HG03159 (cell line): ENCODE results near the gene ZNF507.

ENCODE experiments used
- ATAC-seq: cut with Tn5 transposase; IDR thresholded peaks from one replicate; pipeline ENCODE4 v1.9.1; 2021; ENCODE audit warnings: mild to moderate bottlenecking, moderate library complexity; ENCODE audit not compliant: unreplicated experiment

The ZNF507 gene

GRCh38 chr19:32345261-32346207, at the start of gene ZNF507:
Gene ZNF507 (plus strand): TSS chr19:32345610. CDS start chr19:32352831, 7,221 bp downstream.
- peak; percentile 89 for ATAC-seq

- no peak for ATAC-seq
These were observed 48.7 kb upstream of the ZNF507 start for GRCh38 chr19:32296694-32297093.

- ATAC-seq = no peak
These were observed 42.6 kb upstream of the ZNF507 start for GRCh38 chr19:32302778-32303177.

GRCh38 chr19:32303193-32303592, 42.2 kb upstream of the ZNF507 start:
- no peak for ATAC-seq

- no peak for ATAC-seq
These were observed 37.8 kb upstream of the ZNF507 start for GRCh38 chr19:32307591-32307990.

- ATAC-seq = no peak
These were observed 36.9 kb upstream of the ZNF507 start for GRCh38 chr19:32308431-32309077.

GRCh38 chr19:32309711-32310390, 35.6 kb upstream of the ZNF507 start:
- ATAC-seq = no peak

- ATAC-seq = no peak
These were observed 34.0 kb upstream of the ZNF507 start for GRCh38 chr19:32311371-32311770.

GRCh38 chr19:32313569-32314265, 31.7 kb upstream of the ZNF507 start:
- no peak for ATAC-seq

- no peak for ATAC-seq
These were observed 29.4 kb upstream of the ZNF507 start for GRCh38 chr19:32316034-32316433.

- no peak for ATAC-seq
These were observed 28.3 kb upstream of the ZNF507 start for GRCh38 chr19:32317086-32317485.

- no peak for ATAC-seq
These were observed 26.4 kb upstream of the ZNF507 start for GRCh38 chr19:32318884-32319520.

GRCh38 chr19:32322541-32322940, 22.9 kb upstream of the ZNF507 start:
- no peak for ATAC-seq

- ATAC-seq = no peak
These were observed 20.7 kb upstream of the ZNF507 start for GRCh38 chr19:32324631-32325285.

GRCh38 chr19:32330213-32330857, 15.1 kb upstream of the ZNF507 start:
- no peak for ATAC-seq

- no peak for ATAC-seq
These were observed 12.2 kb upstream of the ZNF507 start for GRCh38 chr19:32333227-32333626.

- no peak for ATAC-seq
These were observed 8.9 kb upstream of the ZNF507 start for GRCh38 chr19:32336259-32337083.

- ATAC-seq = no peak
These were observed 8.2 kb upstream of the ZNF507 start for GRCh38 chr19:32337084-32337808.
